Right renal cortex interstitium (tissue), 3 donors: ENCODE measurements around the gene TIMM23. TPM values are rescaled to one million over a fixed set of nuclear protein-coding genes. Genes with fewer than 3 reads are reported as not detected.
A peak's percentile ranks its signal among the peaks of the same experiment; 100 is the strongest.
"Not testable (repeated sequence)": the region's sequence is repeated elsewhere in the genome, so short reads cannot be mapped to it uniquely, and the experiment has no call there.

Experiments
- DNase-seq, 3 donors: peaks; one replicate each; pipeline ENCODE4 v3.0.0-alpha.2; 2013; ENCODE audit warnings: low read depth in 3 of 3, low spot score in 2 of 3
- polyA plus RNA-seq, 3 donors: library from polyadenylated mRNA; unstranded; fragments of 120-200 nt; gene quantifications; one replicate each; pipeline ENCODE4 v1.2.1, GENCODE V29; 2013; ENCODE audit not compliant: insufficient read length in 3 of 3

The TIMM23 gene
- polyA plus RNA-seq = 10 to 100 TPM; 69.7 to 72.7 (median 70.2) TPM

- DNase-seq = peak in 2 of 3 donors; percentile 63 to 73
These were observed at the start of gene TIMM23 for GRCh38 chr10:45972106-45972812. Gene TIMM23, plus strand, starts transcription at chr10:45972489. Its CDS starts 136 bp downstream, at chr10:45972625.

- DNase-seq = not testable (repeated sequence)
These were observed 45.5 kb upstream of the TIMM23 start for GRCh38 chr10:45926790-45927189.

GRCh38 chr10:45931305-45931704 lies 41.0 kb upstream of the TIMM23 start:
- DNase-seq = not testable (repeated sequence)

GRCh38 chr10:45934788-45935187 lies 37.5 kb upstream of the TIMM23 start:
- not testable (repeated sequence) for DNase-seq

GRCh38 chr10:45939176-45939697 lies 33.1 kb upstream of the TIMM23 start:
- DNase-seq = not testable (repeated sequence)

GRCh38 chr10:45941196-45941595 lies 31.1 kb upstream of the TIMM23 start:
- DNase-seq = not testable (repeated sequence)

GRCh38 chr10:45945476-45945875 lies 26.8 kb upstream of the TIMM23 start:
- DNase-seq = not testable (repeated sequence)

GRCh38 chr10:45947363-45947762 lies 24.9 kb upstream of the TIMM23 start:
- DNase-seq = not testable (repeated sequence)

GRCh38 chr10:45948801-45949200 lies 23.5 kb upstream of the TIMM23 start:
- DNase-seq = not testable (repeated sequence)

- DNase-seq = not testable (repeated sequence)
These were observed 17.9 kb upstream of the TIMM23 start for GRCh38 chr10:45954367-45954766.

GRCh38 chr10:45956634-45957033 lies 15.7 kb upstream of the TIMM23 start:
- not testable (repeated sequence) for DNase-seq

GRCh38 chr10:45957928-45958327 lies 14.4 kb upstream of the TIMM23 start:
- DNase-seq = not testable (repeated sequence)

- not testable (repeated sequence) for DNase-seq
These were observed 9.4 kb upstream of the TIMM23 start for GRCh38 chr10:45962686-45963452.

- DNase-seq = not testable (repeated sequence)
These were observed 1.3 kb upstream of the TIMM23 start for GRCh38 chr10:45971019-45971418.

GRCh38 chr10:45971742-45972105 lies 565 bp upstream of the TIMM23 start:
- not testable (repeated sequence) for DNase-seq

- not testable (repeated sequence) for DNase-seq
These were observed 502 bp downstream of the TIMM23 start for GRCh38 chr10:45972813-45973169.

- not testable (repeated sequence) for DNase-seq
These were observed 1.8 kb downstream of the TIMM23 start for GRCh38 chr10:45974041-45974440.

- not testable (repeated sequence) for DNase-seq
These were observed 6.3 kb downstream of the TIMM23 start for GRCh38 chr10:45978554-45978953.

- not testable (repeated sequence) for DNase-seq
These were observed 9.1 kb downstream of the TIMM23 start for GRCh38 chr10:45981367-45981766.

GRCh38 chr10:45983538-45984186 lies 11.4 kb downstream of the TIMM23 start:
- not testable (repeated sequence) for DNase-seq

- DNase-seq = not testable (repeated sequence)
These were observed 12.2 kb downstream of the TIMM23 start for GRCh38 chr10:45984473-45984872.
